NCI-H1092 (cell line): Measurements from ENCODE around the gene DYNC1H1.

ENCODE experiments used
- DNase-seq: peaks from one replicate; lab custom pipeline; 2025; lab: John Stamatoyannopoulos, UW

Gene DYNC1H1

GRCh38 chr14:102037686-102038085 is 73.3 kb downstream of the DYNC1H1 start:
- DNase-seq: no peak

GRCh38 chr14:102039157-102039556 is 74.8 kb downstream of the DYNC1H1 start:
- no peak for DNase-seq

DNA sequence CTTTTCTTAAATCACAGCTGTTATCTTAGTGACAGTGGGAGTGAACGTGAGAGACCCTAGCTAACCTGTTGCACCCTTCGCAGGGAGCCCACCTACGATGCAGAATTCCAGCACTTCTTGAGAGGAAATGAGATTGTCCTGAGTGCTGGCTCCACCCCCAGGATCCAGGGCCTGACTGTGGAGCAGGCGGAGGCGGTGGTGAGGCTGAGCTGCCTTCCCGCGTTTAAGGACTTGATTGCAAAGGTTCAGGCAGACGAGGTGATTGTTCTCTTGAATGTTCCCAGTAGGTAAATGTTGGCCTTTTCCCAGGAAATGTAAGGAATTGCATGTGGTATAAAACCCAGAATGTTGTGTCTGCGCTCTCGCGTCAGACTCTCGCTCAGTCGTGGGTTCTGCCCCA is 75.8 kb downstream of the DYNC1H1 start:
- no peak for DNase-seq

DNA sequence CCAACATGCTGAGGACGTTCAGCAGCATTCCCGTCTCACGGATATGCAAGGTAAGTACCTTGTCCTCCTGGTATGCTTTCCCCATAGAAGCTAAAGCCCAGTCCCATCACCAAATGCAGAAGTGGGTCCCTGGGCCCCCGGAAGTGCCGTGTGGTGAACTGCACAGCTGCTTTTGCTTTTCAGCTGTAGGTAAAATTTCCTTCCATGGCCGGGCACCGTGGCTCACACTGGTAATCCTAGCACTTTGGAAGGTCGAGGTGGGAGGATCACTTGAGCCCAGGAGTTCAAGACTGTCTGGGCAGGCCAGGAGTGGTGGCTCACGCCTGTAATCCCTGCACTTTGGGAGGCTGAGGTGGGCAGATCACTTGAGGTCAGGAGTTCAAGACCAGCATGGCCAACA is 78.3 kb downstream of the DYNC1H1 start:
- DNase-seq: no peak

DNA sequence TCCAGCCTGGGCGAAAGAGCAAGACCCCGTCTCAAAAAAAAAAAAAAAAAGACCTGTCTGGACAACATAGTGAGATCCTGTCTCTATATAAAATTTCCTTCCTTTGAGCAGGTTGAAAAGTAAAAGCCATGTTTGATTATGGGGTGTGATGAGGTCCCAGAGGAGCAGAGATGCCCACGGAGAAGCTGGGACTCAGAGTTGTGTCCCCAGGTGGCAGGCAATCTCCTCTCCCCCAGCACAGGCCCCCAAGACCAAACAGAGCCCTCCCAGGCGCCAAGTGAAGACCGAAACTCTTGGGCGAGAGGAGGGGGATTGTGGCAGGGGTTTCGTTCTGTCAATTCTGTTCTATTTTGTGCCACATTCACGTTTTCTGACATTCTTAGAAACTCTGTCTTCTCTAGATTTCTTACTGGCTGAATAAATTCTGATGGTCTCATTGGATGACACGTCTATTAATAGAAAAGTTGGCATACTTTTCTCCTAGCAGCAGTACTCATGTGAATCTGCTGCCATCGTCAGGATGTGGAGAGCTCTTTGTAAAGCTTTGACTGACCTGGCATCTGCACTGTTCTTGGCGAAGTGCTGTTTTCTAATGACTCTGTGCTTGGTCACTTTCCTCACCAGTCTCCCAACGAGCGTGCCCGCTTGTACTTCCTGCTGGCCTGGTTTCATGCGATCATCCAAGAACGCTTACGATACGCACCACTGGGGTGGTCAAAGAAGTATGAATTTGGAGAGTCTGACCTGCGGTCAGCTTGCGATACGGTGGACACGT is 79.1 kb downstream of the DYNC1H1 start:
- DNase-seq: no peak

DNA sequence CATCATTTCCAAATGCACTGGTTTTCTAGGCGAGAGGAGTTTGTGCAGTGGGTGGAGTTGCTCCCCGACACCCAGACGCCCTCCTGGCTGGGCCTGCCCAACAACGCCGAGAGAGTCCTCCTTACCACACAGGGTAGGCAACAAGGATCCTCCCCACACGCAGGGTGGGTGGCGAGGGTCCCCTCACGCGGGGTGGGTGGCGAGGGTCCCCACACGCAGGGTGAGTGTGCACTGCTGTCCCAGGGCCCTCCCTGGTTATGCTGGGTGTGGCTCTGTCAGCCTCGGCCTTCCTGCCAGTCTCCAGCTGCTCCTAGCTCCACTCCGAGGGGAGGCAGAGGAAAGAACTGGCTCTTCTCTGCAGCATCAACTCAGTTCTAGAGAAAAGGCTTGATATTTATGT is 80.2 kb downstream of the DYNC1H1 start:
- DNase-seq: no peak

DNA sequence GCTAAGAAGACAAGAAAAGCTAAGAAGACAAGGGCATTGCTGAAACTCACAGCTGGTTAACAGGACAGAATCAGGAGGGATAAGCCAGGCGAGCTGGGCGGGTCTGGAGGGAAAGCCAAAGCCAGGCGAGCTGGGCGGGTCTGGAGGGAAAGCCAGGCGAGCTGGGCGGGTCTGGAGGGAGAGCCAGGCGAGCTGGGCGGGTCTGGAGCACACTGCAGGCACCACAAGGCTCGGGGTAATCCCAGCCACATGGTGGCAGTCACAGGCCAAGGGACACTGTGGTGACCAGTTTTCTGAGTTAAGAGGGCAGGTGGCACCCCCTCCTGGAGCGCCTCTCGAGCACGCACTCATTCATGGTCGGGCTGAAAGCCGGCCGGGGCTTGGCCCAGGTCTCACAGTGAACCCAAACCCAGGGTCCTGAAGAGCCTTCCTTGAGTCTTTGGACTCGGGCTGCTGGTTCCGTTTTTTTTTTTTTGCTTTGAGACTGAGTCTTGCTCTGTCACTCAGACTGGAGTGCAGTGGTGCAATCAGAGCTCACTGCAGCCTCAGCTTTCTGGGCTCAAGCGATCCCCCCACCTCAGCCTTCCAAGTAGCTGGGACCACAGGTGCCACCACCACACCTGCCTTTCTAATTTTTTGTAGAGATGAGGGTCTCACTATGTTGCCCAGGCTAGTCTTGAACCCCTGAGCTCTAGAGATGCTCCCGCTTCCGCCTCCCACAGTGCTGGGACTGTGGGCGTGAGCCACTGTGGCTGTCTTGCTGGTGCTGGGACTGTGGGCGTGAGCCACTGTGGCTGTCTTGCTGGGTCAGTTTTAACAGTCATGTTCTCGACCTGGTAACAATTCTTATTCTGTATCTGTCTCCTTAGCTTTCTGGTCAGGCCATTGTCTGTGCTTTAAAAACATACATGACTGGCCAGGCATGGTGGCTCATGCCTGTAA is 82.2 kb downstream of the DYNC1H1 start:
- DNase-seq: peak; percentile 24

DNA sequence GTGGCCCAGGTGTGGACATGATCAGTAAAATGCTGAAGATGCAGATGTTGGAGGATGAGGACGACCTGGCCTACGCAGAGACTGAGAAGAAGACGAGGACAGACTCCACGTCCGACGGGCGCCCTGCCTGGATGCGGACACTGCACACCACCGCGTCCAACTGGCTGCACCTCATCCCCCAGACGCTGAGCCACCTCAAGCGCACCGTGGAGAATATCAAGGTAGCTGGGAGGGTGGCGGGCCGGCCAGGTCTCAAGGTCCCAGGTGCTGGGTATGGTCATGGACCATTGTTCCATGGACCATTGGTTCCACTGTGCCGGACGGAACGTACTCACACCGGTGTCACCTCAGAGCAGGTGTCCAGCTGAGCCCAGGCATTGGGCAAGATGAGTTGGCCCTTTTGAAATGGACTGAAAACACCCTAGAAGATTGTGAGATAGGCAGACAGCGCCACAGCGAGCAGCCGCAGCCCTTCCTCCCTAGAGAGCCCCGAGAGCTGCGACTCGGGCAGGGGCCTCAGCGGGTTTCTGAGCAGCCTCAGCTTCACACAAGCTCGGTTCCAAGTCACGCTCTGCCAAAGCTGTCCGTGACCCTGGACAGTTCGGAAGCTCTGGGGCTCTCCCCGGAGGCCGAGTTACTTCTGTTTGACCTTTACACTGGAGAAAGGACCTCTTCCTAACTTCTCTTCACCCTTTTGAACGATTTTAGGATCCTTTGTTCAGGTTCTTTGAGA is 83.6 kb downstream of the DYNC1H1 start:
- DNase-seq: no peak

GRCh38 chr14:102049258-102050025 is 85.1 kb downstream of the DYNC1H1 start:
- no peak for DNase-seq

- no peak for DNase-seq
Observed at GRCh38 chr14:102050026-102050405, 85.6 kb downstream of the DYNC1H1 start.

- DNase-seq: no peak
Observed at GRCh38 chr14:102050625-102051024, 86.3 kb downstream of the DYNC1H1 start.

DNA sequence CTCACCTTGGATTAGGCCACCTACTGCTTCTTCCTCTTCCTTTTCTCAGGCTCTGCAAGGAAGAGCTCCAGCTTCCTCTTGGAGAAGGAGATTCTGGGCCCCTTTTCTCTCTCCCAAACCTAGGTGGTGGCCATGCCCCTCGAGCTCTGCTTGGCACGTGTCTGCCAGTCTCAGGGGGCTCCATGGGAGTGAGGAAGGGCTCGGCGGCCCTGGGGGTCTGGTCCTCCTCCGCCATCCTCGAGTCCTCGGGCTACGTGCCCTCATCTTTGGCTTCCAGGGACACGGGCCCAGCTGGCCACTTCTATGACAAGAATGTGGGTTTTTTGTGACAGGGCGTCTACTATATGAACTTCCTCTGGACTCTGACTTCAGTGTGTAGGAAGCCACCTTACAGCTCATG is 88.1 kb downstream of the DYNC1H1 start:
- DNase-seq: no peak

DNA sequence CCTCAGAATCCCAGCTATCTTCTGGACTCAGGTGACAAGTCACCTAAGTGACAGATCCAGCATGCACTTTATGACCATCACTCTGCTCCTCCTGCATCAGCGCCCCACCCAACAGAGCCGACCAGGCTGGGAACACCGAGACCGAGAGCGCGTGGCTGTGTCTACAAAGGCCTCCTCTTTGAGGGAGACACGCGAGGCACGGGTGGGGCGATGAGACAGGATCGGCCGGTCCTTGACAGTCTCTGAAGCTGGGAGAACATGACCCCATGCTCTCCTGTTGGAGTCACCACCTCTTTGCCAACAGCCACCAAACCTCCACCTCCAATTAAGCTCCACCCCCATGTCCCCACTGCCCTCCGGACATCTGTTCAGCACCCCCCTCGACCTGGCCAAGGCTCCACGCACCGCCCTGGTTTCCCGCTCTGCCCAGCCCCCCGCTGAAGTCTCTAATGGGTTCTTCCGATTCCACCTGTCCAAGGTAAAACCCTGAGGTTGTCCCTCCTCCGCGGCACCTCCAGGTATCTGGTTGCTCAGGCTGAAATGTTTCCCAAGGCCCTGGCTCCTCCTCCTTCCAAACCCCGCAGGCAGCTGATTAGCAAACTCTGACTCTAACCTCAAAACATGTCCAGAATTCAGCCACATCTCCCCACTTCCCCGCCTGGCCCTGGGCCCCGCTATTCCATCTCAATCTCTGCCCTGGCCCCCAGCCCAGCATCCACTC is 91.0 kb downstream of the DYNC1H1 start:
- DNase-seq: no peak

DNA sequence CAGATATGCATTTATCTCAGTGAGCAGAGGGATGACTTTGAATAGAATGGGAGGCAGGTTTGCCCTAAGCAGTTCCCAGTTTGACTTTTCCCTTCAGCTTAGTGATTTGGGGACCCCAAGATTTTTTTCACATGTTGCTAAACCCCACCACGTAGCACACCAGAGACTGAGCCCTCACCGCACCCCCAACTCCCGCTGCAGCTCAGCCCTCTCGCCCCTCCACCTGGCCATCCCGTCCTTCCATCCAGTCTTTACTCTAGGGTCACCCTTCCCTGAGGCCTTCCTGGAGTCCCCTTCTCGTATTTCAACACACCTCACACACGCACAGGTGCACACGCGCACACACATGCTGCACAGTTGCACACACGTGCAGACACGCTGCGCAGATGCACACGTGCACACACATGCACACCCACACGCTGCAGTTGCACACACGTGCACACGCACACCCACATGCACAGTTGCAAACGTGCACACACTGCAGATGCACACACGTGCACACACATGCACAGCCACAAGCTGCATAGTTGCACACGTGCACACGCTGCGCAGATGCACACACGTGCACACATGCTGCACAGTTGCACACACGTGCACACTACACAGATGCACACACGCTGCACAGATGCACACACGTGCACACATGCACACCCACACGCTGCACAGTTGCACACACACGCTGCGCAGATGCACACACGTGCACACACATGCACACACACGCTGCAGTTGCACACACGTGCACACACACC is 92.5 kb downstream of the DYNC1H1 start:
- DNase-seq: no peak

- no peak for DNase-seq
Observed at GRCh38 chr14:102057480-102058114, 93.2 kb downstream of the DYNC1H1 start.

GRCh38 chr14:102058146-102058545 is 93.8 kb downstream of the DYNC1H1 start:
- DNase-seq: no peak

DNA sequence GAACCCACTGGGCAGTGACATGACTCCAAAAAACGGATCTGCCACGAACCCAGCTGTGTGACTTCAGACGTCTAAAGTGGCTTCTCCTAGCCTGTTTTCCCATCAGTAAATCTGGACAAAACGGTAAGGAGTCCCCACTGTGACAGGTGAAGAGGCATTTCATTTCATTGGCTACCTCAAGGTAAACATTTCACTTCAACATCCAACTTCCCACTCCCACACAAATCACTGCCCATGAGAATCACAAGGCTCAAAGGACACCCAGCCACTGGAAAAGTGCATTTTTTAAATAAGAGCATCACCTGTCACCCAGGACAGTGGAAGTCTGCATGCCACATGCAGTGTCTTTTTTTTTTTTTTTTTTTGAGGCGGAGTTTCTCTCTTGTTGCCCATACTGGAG is 94.6 kb downstream of the DYNC1H1 start:
- no peak for DNase-seq

- peak; percentile 54 for DNase-seq
Observed at GRCh38 chr14:102063109-102063807, 98.9 kb downstream of the DYNC1H1 start.

GRCh38 chr14:102063808-102064429 is 99.5 kb downstream of the DYNC1H1 start:
- DNase-seq: no peak
